SK-N-SH (cell line): ENCODE data around the gene HS6ST1. TPM values are rescaled to one million over a fixed set of nuclear protein-coding genes. Genes with fewer than 3 reads are reported as not detected.

Experiments
- CTCF ChIA-PET: fragments of 300-600, 350-600 bp; formaldehyde crosslinking; extraction: SDS; loops from one replicate; lab custom pipeline; 2021; lab: Yijun Ruan, JAX
- POLR2A ChIA-PET: fragments of 350-600 bp; sonication (Branson Sonifier 250); formaldehyde crosslinking; extraction: SDS; loops from one replicate; lab custom pipeline; 2020; ENCODE audit warnings: antibody characterized with exemption, inconsistent platforms; lab: Yijun Ruan, JAX
- DNase-seq: peaks from one replicate; pipeline ENCODE4 v3.0.0; 2012
- H2AFZ ChIP-seq: fragments of 200-600 bp; sonication (generic); 2 replicates; pipeline ENCODE4 v1.8.1; 2016; ENCODE audit warnings: antibody characterized with exemption, mild to moderate bottlenecking, low read depth
- H3F3A ChIP-seq: fragments of 200-600 bp; sonication (generic); replicated peaks from 2 replicates; pipeline ENCODE3; 2016; ENCODE audit warnings: antibody characterized with exemption, mild to moderate bottlenecking; ENCODE audit not compliant: insufficient read depth
- H3K27ac ChIP-seq, 2 experiments: fragments of 200-500 bp in 1 of 2; fragments of 200-600 bp in 1 of 2; sonication (Bioruptor generic) in 1 of 2; sonication (generic), shearing (Covaris generic) in 1 of 2; 2 replicates each; pipeline versions ENCODE4 v1.5.1 to v1.6.1; 2014 to 2016; ENCODE audit warnings: low read depth in 2 of 2, inconsistent platforms in 1 of 2, low read length in 1 of 2, mild to moderate bottlenecking in 1 of 2, mixed read lengths in 1 of 2
- H3K27me3 ChIP-seq: fragments of 200-600 bp; sonication (generic), shearing (Covaris generic); 2 replicates; pipeline ENCODE4 v1.6.1; 2016; ENCODE audit warnings: mixed run types; ENCODE audit not compliant: insufficient read depth
- H3K36me3 ChIP-seq, 2 experiments: fragments of 200-500 bp in 1 of 2; fragments of 200-600 bp in 1 of 2; sonication (Bioruptor generic) in 1 of 2; sonication (generic) in 1 of 2; replicated peaks in 1 of 2; 2 replicates each; pipeline versions ENCODE3 to v1.5.1; 2014 to 2016; ENCODE audit warnings: low read length in 1 of 2, mild to moderate bottlenecking in 1 of 2; ENCODE audit not compliant: insufficient read depth in 2 of 2, control insufficient read depth in 1 of 2
- H3K4me1 ChIP-seq, 2 experiments: fragments of 200-500 bp in 1 of 2; fragments of 200-600 bp in 1 of 2; sonication (Bioruptor generic) in 1 of 2; sonication (generic), shearing (Covaris generic) in 1 of 2; 2 replicates each; pipeline versions ENCODE4 v1.5.1 to v1.6.1; 2014 to 2016; ENCODE audit warnings: low read depth in 1 of 2, low read length in 1 of 2, mixed run types in 1 of 2; ENCODE audit not compliant: insufficient read depth in 2 of 2, control insufficient read depth in 1 of 2
- H3K4me2 ChIP-seq: fragments of 200-600 bp; sonication (generic), shearing (Covaris generic); 2 replicates; pipeline ENCODE4 v1.6.1; 2017; ENCODE audit warnings: mixed run types
- H3K4me3 ChIP-seq, 2 experiments: fragments of 200-500 bp in 1 of 2; fragments of 200-600 bp in 1 of 2; sonication (Bioruptor generic) in 1 of 2; sonication (generic), shearing (Covaris generic) in 1 of 2; 2 replicates each; pipeline versions ENCODE4 v1.5.1 to v1.8.1; 2014 to 2016; ENCODE audit warnings: low read depth in 2 of 2, inconsistent platforms in 1 of 2, low read length in 1 of 2, mild to moderate bottlenecking in 1 of 2, mixed read lengths in 1 of 2, moderate library complexity in 1 of 2
- H3K79me2 ChIP-seq: fragments of 200-600 bp; sonication (generic); 2 replicates; pipeline ENCODE4 v1.8.1; 2017; ENCODE audit warnings: mild to moderate bottlenecking; ENCODE audit not compliant: insufficient read depth
- H3K9ac ChIP-seq: fragments of 200-600 bp; sonication (generic); 2 replicates; pipeline ENCODE4 v1.6.1; 2017; ENCODE audit warnings: mixed run types
- H3K9me2 ChIP-seq: fragments of 200-600 bp; sonication (generic); 2 replicates; pipeline ENCODE4 v1.6.1; 2017; ENCODE audit warnings: mixed run types
- H3K9me3 ChIP-seq: fragments of 200-600 bp; sonication (generic); 2 replicates; pipeline ENCODE4 v1.6.1; 2017; ENCODE audit warnings: mixed run types, mild to moderate bottlenecking, moderate library complexity
- H4K20me1 ChIP-seq: fragments of 200-600 bp; sonication (generic); 2 replicates; pipeline ENCODE4 v1.6.1; 2017; ENCODE audit warnings: mild to moderate bottlenecking, mixed run types; ENCODE audit not compliant: insufficient read depth
- EZH2phosphoT487 ChIP-seq: fragments of 200-600 bp; sonication (generic); IDR thresholded peaks from 2 replicates; pipeline ENCODE4 v1.6.1; 2017; ENCODE audit warnings: low read depth, mixed run types, mild to moderate bottlenecking, antibody characterized with exemption, moderate library complexity, borderline replicate concordance
- FOXJ3 ChIP-seq: sonication (generic); formaldehyde crosslinking; IDR thresholded peaks from 2 replicates; pipeline ENCODE4 v1.5.1; 2020; ENCODE audit warnings: mild to moderate bottlenecking, missing genetic modification reagents
- GABPA ChIP-seq: IDR thresholded peaks from 2 replicates; pipeline ENCODE4 v1.4.0; 2012; ENCODE audit warnings: low read depth, mild to moderate bottlenecking
- GATA2 ChIP-seq: sonication (generic); formaldehyde crosslinking; IDR thresholded peaks from 2 replicates; pipeline ENCODE4 v1.5.0; 2020; ENCODE audit warnings: mild to moderate bottlenecking, missing genetic modification reagents
- JUND ChIP-seq: IDR thresholded peaks from 2 replicates; pipeline ENCODE4 v1.4.0; 2012
- MAX ChIP-seq: IDR thresholded peaks from 2 replicates; pipeline ENCODE4 v1.4.0; 2012; ENCODE audit warnings: low read depth
- MEF2A ChIP-seq: IDR thresholded peaks from 2 replicates; pipeline ENCODE4 v1.4.0; 2012; ENCODE audit warnings: low read depth, borderline replicate concordance
- MXI1 ChIP-seq: IDR thresholded peaks from 2 replicates; pipeline ENCODE4 v1.6.1; 2012; ENCODE audit warnings: mild to moderate bottlenecking, low read depth, low read length, improper control_type of control experiment
- NFIC ChIP-seq: IDR thresholded peaks from 2 replicates; pipeline ENCODE4 v1.4.0; 2012; ENCODE audit warnings: borderline replicate concordance
- NRF1 ChIP-seq: IDR thresholded peaks from 2 replicates; pipeline ENCODE4 v1.6.1; 2012; ENCODE audit warnings: low read depth, mild to moderate bottlenecking, low read length
- POLR2AphosphoS5 ChIP-seq: IDR thresholded peaks from 2 replicates; pipeline ENCODE4 v1.6.1; 2012; ENCODE audit warnings: low read depth, low read length
- RCOR1 ChIP-seq: fragments of 150-350 bp; IDR thresholded peaks from 2 replicates; pipeline ENCODE4 v1.6.1; 2017; ENCODE audit warnings: antibody characterized with exemption, low read length
- RFX5 ChIP-seq: IDR thresholded peaks from 2 replicates; pipeline ENCODE4 v1.6.1; 2012; ENCODE audit warnings: mild to moderate bottlenecking, improper control_type of control experiment, low read length
- TAF1 ChIP-seq: IDR thresholded peaks from 2 replicates; pipeline ENCODE4 v1.6.1; 2012; ENCODE audit warnings: low read depth, mild to moderate bottlenecking, low read length, moderate library complexity, borderline replicate concordance
- TCF12 ChIP-seq: IDR thresholded peaks from 2 replicates; pipeline ENCODE4 v1.4.0; 2012
- TEAD4 ChIP-seq: IDR thresholded peaks from 2 replicates; pipeline ENCODE4 v1.4.0; 2012; ENCODE audit warnings: mild to moderate bottlenecking, borderline replicate concordance; ENCODE audit not compliant: insufficient read depth
- USF2 ChIP-seq: fragments of 150-350 bp; IDR thresholded peaks from 2 replicates; pipeline ENCODE4 v1.6.1; 2017; ENCODE audit warnings: antibody characterized with exemption, low read length, low read depth, borderline replicate concordance
- ZBTB33 ChIP-seq: IDR thresholded peaks from 2 replicates; pipeline ENCODE4 v1.4.0; 2012; ENCODE audit warnings: low read depth, borderline replicate concordance
- WGBS: methylation state at CpG from one replicate; pipeline ENCODE4 v1.1.6; 2017; ENCODE audit warnings: low lambda C conversion rate; 5-methylcytosine and 5-hydroxymethylcytosine counted together
- polyA plus RNA-seq, 3 experiments: library from polyadenylated mRNA; depleted of rRNA; stranded (reverse); fragments of >200 nt; gene quantifications; 2 replicates each; pipeline ENCODE4 v1.2.3, GENCODE V29; 2012

HS6ST1 gene
- polyA plus RNA-seq, 1 of the 3 experiments (the other 2 are of a cell fraction): 5.9 TPM

GRCh38 chr2:128276878-128277675 is 41.6 kb downstream of the HS6ST1 start:
- TF ChIP-seq MAX (no peak), JUND (no peak), POLR2AphosphoS5 (no peak), NRF1 (no peak), TCF12 (no peak), TAF1 (no peak), MEF2A (no peak), ZBTB33 (no peak), TEAD4 (no peak), EZH2phosphoT487 (no peak), GABPA (no peak), FOXJ3 (no peak), NFIC (no peak), RCOR1 (no peak), GATA2 (CRISPR knock-in tag) (no peak), RFX5 (no peak), USF2 (no peak), MXI1 (no peak)
- Histone ChIP-seq H3F3A (no peaks in the 10 kb centered on the region), H3K27ac (no peak overlapping the region), H4K20me1 (no peaks in the 10 kb centered on the region), H3K36me3 (peaks cover 0 to 9% of the 10 kb centered on the region in 2 experiments), H3K9ac (no peak overlapping the region), H3K4me1 (peaks cover 0 to 24% of the 10 kb centered on the region in 2 experiments; a peak in 1 of 4 replicates), H3K4me3 (no peak overlapping the region), H3K9me2 (no peaks in the 10 kb centered on the region), H3K27me3 (no peaks in the 10 kb centered on the region), H3K4me2 (no peak overlapping the region), H2AFZ (no peak overlapping the region), H3K9me3 (no peaks in the 10 kb centered on the region), H3K79me2 (no peaks in the 10 kb centered on the region)
- ChIA-PET CTCF (interaction anchor here (1.5 to 2.1 kb wide), 2 partner anchors 11 to 13 kb away, joined by 3 to 5 read pairs; no protein-coding TSS in a partner anchor), POLR2A (no interaction called here)
- DNase-seq: no peak
- WGBS: 81% methylated on average over 10 of the region's 17 CpGs
